ENCODE measurements around the gene KRT14. TPM values are rescaled to one million over a fixed set of nuclear protein-coding genes. Genes with fewer than 3 reads are reported as not detected.

Gene KRT14
- total RNA-seq, 1 experiment from 2014 or later, result not detected

- Histone ChIP-seq H3K23me2 (ENCODE audit: insufficient read length, low read depth, low read length, poor library complexity, severe bottlenecking) (no peaks in the 10 kb centered on the region), H3K9ac (ENCODE audit: extremely low read depth, insufficient read length, low read length) (no peak overlapping the region), H3T11ph (ENCODE audit: low read length) (no peak overlapping the region), H3K79me2 (ENCODE audit: insufficient read depth, low read length) (no peaks in the 10 kb centered on the region), H4K5ac (ENCODE audit: insufficient read length, low read depth, low read length) (no peak overlapping the region), H2AFZ (ENCODE audit: low read length) (no peak overlapping the region), H3K27ac (ENCODE audit: insufficient read length, low read depth, low read length) (no peak overlapping the region), H2BK120ac (ENCODE audit: low read depth, low read length, poor library complexity, severe bottlenecking) (no peak overlapping the region), H3K4ac (ENCODE audit: low read depth, low read length) (no peak overlapping the region), H4K20me1 (ENCODE audit: control insufficient read depth, insufficient read depth, insufficient read length) (no peaks in the 10 kb centered on the region), H3K9me3 (ENCODE audit: control insufficient read depth, low read depth, low read length) (no peaks in the 10 kb centered on the region), H4K91ac (ENCODE audit: insufficient read length, low read depth, low read length) (no peak overlapping the region), H2BK12ac (ENCODE audit: insufficient read length, low read depth, low read length) (no peak overlapping the region), H4K8ac (replicated peaks; ENCODE audit: insufficient read length, low read depth, low read length) (no peak overlapping the region), H3K4me2 (ENCODE audit: insufficient read depth, insufficient read length, low read length) (no peak overlapping the region), H3K56ac (ENCODE audit: insufficient read length, low read depth, low read length) (no peak overlapping the region), H2BK5ac (ENCODE audit: insufficient read length, low read length) (no peak overlapping the region), H3K79me1 (ENCODE audit: insufficient read depth, low read depth, low read length, poor library complexity, severe bottlenecking) (no peaks in the 10 kb centered on the region), H3K23ac (ENCODE audit: insufficient read length, low read depth, low read length) (no peak overlapping the region), H2BK20ac (ENCODE audit: low read depth, low read length, poor library complexity, severe bottlenecking) (no peak overlapping the region), H3K14ac (ENCODE audit: insufficient read depth, low read length) (no peak overlapping the region), H2BK15ac (ENCODE audit: low read depth, low read length) (no peak overlapping the region), H3K27me3 (ENCODE audit: insufficient read depth, low read length) (no peaks in the 10 kb centered on the region), H2AK5ac (ENCODE audit: insufficient read length, low read length) (no peak overlapping the region), H3K18ac (ENCODE audit: insufficient read length, low read depth, low read length) (no peak overlapping the region), H3K4me1 (ENCODE audit: insufficient read depth, low read length) (no peaks in the 10 kb centered on the region)
- peaks cover 13% of the 10 kb centered on the region for H3K27me3 Mint-ChIP-seq (ENCODE audit: low read depth)
- H3K4me1 Mint-ChIP-seq, result peaks cover 8 to 13% of the 10 kb centered on the region in 2 experiments
- no peak for DNase-seq
- no peak for TF ChIP-seq CTCF (conservative IDR thresholded peaks at IDR 0.05)
- no CpG with 5 or more reads among the region's 5 CpGs for WGBS (ENCODE audit: extremely low coverage, insufficient read length, low lambda C conversion rate)
- no peaks in the 10 kb centered on the region for H3K36me3 Mint-ChIP-seq (ENCODE audit: insufficient read depth in 1 of 3, low read depth in 3 of 3)
- H3K27ac Mint-ChIP-seq, result no peak overlapping the region
- H3K4me3 Mint-ChIP-seq, result no peak overlapping the region
- no peaks in the 10 kb centered on the region for H3K9me3 Mint-ChIP-seq
Measured at GRCh38 chr17:41555105-41555887, 31.4 kb downstream of the KRT14 start.

Data from H9 (cell line).